Kidney (tissue), 14 donors: Measurements from ENCODE around the gene ZNF277. TPM values are rescaled to one million over a fixed set of nuclear protein-coding genes. Genes with fewer than 3 reads are reported as not detected.

Experiments used
- DNase-seq, 5 donors: peaks; one replicate each; pipeline ENCODE4 v3.0.0-alpha.2; 2013 to 2020
- FAIRE-seq: peaks from 2 replicates; lab custom pipeline; 2012; peaks lifted over from hg19 to GRCh38; lab: Jason Lieb, UNC
- H3K27ac ChIP-seq, 2 donors: one replicate each; pipeline ENCODE4 v1.7.0; 2013; ENCODE audit warnings: low read depth in 2 of 2, low read length in 2 of 2, inconsistent platforms in 1 of 2
- H3K27me3 ChIP-seq: one replicate; pipeline ENCODE4 v1.7.1; 2013; ENCODE audit warnings: low read length, inconsistent platforms; ENCODE audit not compliant: control insufficient read depth, insufficient read depth
- H3K36me3 ChIP-seq, 3 donors: one replicate each; pipeline versions ENCODE4 v1.7.0 to v1.7.1; 2013; ENCODE audit warnings: low read length in 3 of 3, control low read depth in 1 of 3, inconsistent platforms in 1 of 3; ENCODE audit not compliant: insufficient read depth in 3 of 3, control insufficient read depth in 2 of 3
- H3K4me1 ChIP-seq, 3 donors: one replicate each; pipeline versions ENCODE4 v1.7.0 to v1.7.1; 2013; ENCODE audit warnings: low read length in 3 of 3, inconsistent platforms in 1 of 3, low read depth in 1 of 3; ENCODE audit not compliant: control insufficient read depth in 2 of 3, insufficient read depth in 2 of 3
- H3K4me3 ChIP-seq, 3 donors: one replicate each; pipeline versions ENCODE4 v1.7.0 to v1.8.1; 2013; ENCODE audit warnings: low read length in 3 of 3, control low read depth in 1 of 3, inconsistent platforms in 1 of 3
- H3K9ac ChIP-seq, 3 donors: one replicate each; pipeline versions ENCODE4 v1.7.0 to v1.7.1; 2013; ENCODE audit warnings: low read length in 3 of 3, control low read depth in 1 of 3, inconsistent platforms in 1 of 3
- H3K9me3 ChIP-seq, 3 donors: one replicate each; pipeline versions ENCODE4 v1.7.0 to v1.7.1; 2013; ENCODE audit warnings: low read length in 3 of 3, control low read depth in 1 of 3, inconsistent platforms in 1 of 3; ENCODE audit not compliant: control insufficient read depth in 2 of 3, insufficient read depth in 1 of 3
- intact Hi-C: fragments of 100-400 bp; cut with DNase I; formaldehyde crosslinking; loops from one replicate; pipeline ENCODE4 v1.11.1; 2022
- polyA plus RNA-seq: library from polyadenylated mRNA; stranded (reverse); fragments of 350-450 nt; fragmentation: Illumina TruSeq; extraction: RNeasy Lipid Tissue Mini Kit (QIAGEN cat#74804); gene quantifications from one replicate; pipeline ENCODE4 v1.2.3, GENCODE V29; 2014; ENCODE audit warnings: low read depth, low replicate concordance; ENCODE audit not compliant: insufficient read depth
- total RNA-seq: library from RNA; stranded (reverse); fragmentation: NEBNext Ultra II Directional; extraction: Animal tissue kit (Norgen Biotek cat#: 25700); gene quantifications from one replicate; pipeline ENCODE4 v1.2.1, GENCODE V29; 2021
- TF ChIP-seq, protein P1 (sequence below): IDR thresholded peaks from 3 replicates; pipeline ENCODE4 v1.5.1; 2012; ENCODE audit warnings: mild to moderate bottlenecking, moderate library complexity, borderline replicate concordance; ENCODE audit not compliant: insufficient read depth; ENCODE audit errors: extremely low read depth
- donor health status: control.
- donor health status: control.
- donor health status: control.
- donor health status: control.
- donor health status: control.
- donor health status: DM: yes; HTN: yes; CAD: no.
- donor health status: Normal renal cell carcinoma (clear cell type).

ZNF277 gene
- total and polyA plus RNA-seq, 2 donors from 2014 or later: 18.7 to 25.0 TPM

DNA sequence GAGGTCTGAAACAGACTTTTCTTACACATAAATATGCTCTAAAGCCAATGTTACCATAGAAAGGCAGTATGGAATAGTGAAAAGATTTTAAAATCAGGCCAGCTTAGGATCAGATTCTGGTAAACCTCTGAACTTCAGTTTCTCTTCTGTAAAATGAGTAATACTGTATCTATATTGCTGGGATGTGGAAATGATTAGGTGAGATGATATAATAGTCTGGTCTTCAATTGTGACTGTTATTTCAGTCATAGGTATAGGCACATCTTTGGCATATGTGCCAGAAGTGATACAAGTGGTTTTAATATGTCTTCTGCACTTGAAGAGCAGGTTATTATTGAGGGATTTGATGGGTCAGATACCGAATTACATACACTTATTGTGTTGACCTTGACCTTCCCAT, 7.2 kb downstream of the ZNF277 start:
- no peak for FAIRE-seq
- no peak overlapping the region for H3K27ac ChIP-seq
- H3K9ac ChIP-seq: no peak overlapping the region
- no peaks in the 10 kb centered on the region for H3K27me3 ChIP-seq
- no peaks in the 10 kb centered on the region for H3K36me3 ChIP-seq
- no peak for DNase-seq
- intact Hi-C loops: no loop called here
- TF ChIP-seq, protein P1, sequence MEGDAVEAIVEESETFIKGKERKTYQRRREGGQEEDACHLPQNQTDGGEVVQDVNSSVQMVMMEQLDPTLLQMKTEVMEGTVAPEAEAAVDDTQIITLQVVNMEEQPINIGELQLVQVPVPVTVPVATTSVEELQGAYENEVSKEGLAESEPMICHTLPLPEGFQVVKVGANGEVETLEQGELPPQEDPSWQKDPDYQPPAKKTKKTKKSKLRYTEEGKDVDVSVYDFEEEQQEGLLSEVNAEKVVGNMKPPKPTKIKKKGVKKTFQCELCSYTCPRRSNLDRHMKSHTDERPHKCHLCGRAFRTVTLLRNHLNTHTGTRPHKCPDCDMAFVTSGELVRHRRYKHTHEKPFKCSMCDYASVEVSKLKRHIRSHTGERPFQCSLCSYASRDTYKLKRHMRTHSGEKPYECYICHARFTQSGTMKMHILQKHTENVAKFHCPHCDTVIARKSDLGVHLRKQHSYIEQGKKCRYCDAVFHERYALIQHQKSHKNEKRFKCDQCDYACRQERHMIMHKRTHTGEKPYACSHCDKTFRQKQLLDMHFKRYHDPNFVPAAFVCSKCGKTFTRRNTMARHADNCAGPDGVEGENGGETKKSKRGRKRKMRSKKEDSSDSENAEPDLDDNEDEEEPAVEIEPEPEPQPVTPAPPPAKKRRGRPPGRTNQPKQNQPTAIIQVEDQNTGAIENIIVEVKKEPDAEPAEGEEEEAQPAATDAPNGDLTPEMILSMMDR: no peak
- H3K9me3 ChIP-seq: no peaks in the 10 kb centered on the region
- H3K4me1 ChIP-seq: peaks cover 0 to 10% (median 9%) of the 10 kb centered on the region in 3 donors
- no peak overlapping the region for H3K4me3 ChIP-seq

DNA sequence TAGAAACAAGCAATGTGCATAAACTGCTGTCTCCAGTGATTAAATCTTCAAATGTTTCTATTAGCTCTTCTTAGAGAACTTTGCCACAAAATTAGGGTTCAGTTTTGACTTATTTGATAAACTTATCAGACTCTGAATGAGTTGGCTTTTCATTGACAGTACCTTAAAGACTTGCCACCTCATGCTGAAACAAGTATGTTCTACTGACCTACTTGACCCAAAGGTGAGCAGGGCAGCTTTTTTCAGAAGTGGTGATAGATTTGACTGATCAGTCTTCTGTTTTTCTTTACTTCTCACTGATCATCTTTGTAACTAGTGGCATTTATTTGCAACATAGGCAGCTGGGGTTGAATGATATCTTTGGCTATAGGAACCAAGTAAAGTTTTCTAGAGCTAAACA, 7.8 kb downstream of the ZNF277 start:
- Histone ChIP-seq H3K4me1 (peaks cover 0 to 10% (median 9%) of the 10 kb centered on the region in 3 donors), H3K36me3 (no peaks in the 10 kb centered on the region), H3K27ac (no peak overlapping the region), H3K9ac (no peak overlapping the region), H3K9me3 (no peaks in the 10 kb centered on the region), H3K4me3 (no peak overlapping the region), H3K27me3 (no peaks in the 10 kb centered on the region)
- intact Hi-C loops: no loop called here
- DNase-seq (no peak), FAIRE-seq (no peak)
- TF ChIP-seq, protein P1: no peak

DNA sequence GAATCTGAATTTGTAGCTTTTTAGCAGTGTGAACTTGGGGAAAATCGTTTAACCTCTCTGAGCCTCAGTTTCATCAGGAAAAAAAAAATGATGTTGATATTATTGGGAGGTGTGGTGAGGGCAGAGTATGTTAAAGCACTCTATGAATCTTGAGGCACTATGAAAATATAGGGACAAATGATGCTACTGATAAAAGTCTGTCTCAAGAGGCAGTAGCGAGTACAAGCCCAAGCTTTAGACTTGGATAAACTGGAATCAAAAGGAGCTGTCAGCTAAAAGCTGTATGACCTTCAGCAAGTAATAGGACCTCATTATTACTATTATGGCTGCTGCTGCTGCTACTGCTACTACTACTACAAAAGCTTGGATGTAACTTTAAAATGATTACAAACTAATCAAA, 8.4 kb downstream of the ZNF277 start:
- no peak for FAIRE-seq
- intact Hi-C loops: no loop called here
- no peaks in the 10 kb centered on the region for H3K27me3 ChIP-seq

More for the DNA sequence above, 8.4 kb downstream of the ZNF277 start:
- Histone ChIP-seq H3K4me3 (no peak overlapping the region), H3K9me3 (no peaks in the 10 kb centered on the region), H3K4me1 (peaks cover 0 to 10% (median 9%) of the 10 kb centered on the region in 3 donors), H3K27ac (no peak overlapping the region), H3K36me3 (no peaks in the 10 kb centered on the region), H3K9ac (no peak overlapping the region)
- no peak for DNase-seq
- TF ChIP-seq, protein P1: no peak
